ENCODE data around the gene LILRB2. TPM values are rescaled to one million over a fixed set of nuclear protein-coding genes. Genes with fewer than 3 reads are reported as not detected.
A peak's percentile ranks its signal among the peaks of the same experiment; 100 is the strongest.
"Not testable (repeated sequence)": the region's sequence is repeated elsewhere in the genome, so short reads cannot be mapped to it uniquely, and the experiment has no call there.

Gene LILRB2
- total RNA-seq, 1 experiment from 2014 or later = 0.22 TPM

DNA sequence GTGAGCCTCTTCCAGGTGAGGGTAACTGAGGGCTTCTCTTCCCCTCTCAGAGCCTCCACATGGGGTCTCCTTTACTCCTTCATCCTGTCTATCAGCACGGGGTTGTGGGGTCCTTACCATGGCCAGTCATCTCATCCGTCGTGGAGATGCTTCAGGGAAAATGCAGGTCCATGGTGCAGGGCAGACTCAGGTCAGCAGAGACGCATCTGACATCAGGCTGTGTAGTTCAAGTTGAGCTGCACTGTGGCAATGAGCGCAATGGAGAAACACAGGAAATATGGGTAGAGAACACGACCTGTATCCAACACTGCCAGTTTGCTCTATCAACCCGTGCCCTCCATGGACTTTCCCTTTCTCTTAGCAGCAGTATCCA, 18.2 kb upstream of the LILRB2 start:
- no peak for DNase-seq

GRCh38 chr19:54298357-54299125, 17.6 kb upstream of the LILRB2 start:
- H4K20me1 ChIP-seq (ENCODE audit: insufficient read depth, low read depth, low read length) = no peaks in the 10 kb centered on the region
- no peaks in the 10 kb centered on the region for H3K36me3 ChIP-seq (ENCODE audit: insufficient read depth, low read length)
- no peak overlapping the region for H3K27ac ChIP-seq (ENCODE audit: low read length)
- DNase-seq = no peak
- H3K4me3 ChIP-seq (ENCODE audit: low read length) = no peak overlapping the region
- H3K4me2 ChIP-seq (ENCODE audit: low read depth, low read length, poor library complexity, severe bottlenecking) = no peak overlapping the region
- H3K27me3 ChIP-seq (ENCODE audit: low read length) = no peaks in the 10 kb centered on the region
- H3K9ac ChIP-seq (ENCODE audit: low read length) = no peak overlapping the region
- no peaks in the 10 kb centered on the region for H3K79me2 ChIP-seq (ENCODE audit: low read length)
- no peaks in the 10 kb centered on the region for H3K4me1 ChIP-seq (ENCODE audit: low read length)
- no peaks in the 10 kb centered on the region for H3K9me3 ChIP-seq (ENCODE audit: low read length)
- H3K9me2 ChIP-seq (replicated peaks; ENCODE audit: insufficient read depth, low read length) = no peaks in the 10 kb centered on the region
- no peak overlapping the region for H2AFZ ChIP-seq (ENCODE audit: low read length)

More for the DNA sequence above, 18.2 kb upstream of the LILRB2 start:
- Histone ChIP-seq H3K36me3 (ENCODE audit: insufficient read depth, low read length) (no peaks in the 10 kb centered on the region), H3K9me3 (ENCODE audit: low read length) (no peaks in the 10 kb centered on the region), H3K79me2 (ENCODE audit: low read length) (no peaks in the 10 kb centered on the region), H4K20me1 (ENCODE audit: insufficient read depth, low read depth, low read length) (no peaks in the 10 kb centered on the region), H3K4me1 (ENCODE audit: low read length) (no peaks in the 10 kb centered on the region), H3K4me3 (ENCODE audit: low read length) (no peak overlapping the region), H2AFZ (ENCODE audit: low read length) (no peak overlapping the region), H3K9ac (ENCODE audit: low read length) (no peak overlapping the region), H3K27ac (ENCODE audit: low read length) (no peak overlapping the region), H3K9me2 (replicated peaks; ENCODE audit: insufficient read depth, low read length) (no peaks in the 10 kb centered on the region), H3K27me3 (ENCODE audit: low read length) (0 out of 2 replicates have a peak, but pooled peaks cover under 1% of the 10 kb centered on the region), H3K4me2 (ENCODE audit: low read depth, low read length, poor library complexity, severe bottlenecking) (no peak overlapping the region)

- no peak overlapping the region for H3K4me3 ChIP-seq (ENCODE audit: low read length)
- H3K36me3 ChIP-seq (ENCODE audit: insufficient read depth, low read length) = no peaks in the 10 kb centered on the region
- no peaks in the 10 kb centered on the region for H3K4me1 ChIP-seq (ENCODE audit: low read length)
- no peaks in the 10 kb centered on the region for H3K27me3 ChIP-seq (ENCODE audit: low read length)
- H3K9me3 ChIP-seq (ENCODE audit: low read length) = no peaks in the 10 kb centered on the region
- H3K9ac ChIP-seq (ENCODE audit: low read length) = no peak overlapping the region
- no peaks in the 10 kb centered on the region for H3K9me2 ChIP-seq (replicated peaks; ENCODE audit: insufficient read depth, low read length)
- H3K4me2 ChIP-seq (ENCODE audit: low read depth, low read length, poor library complexity, severe bottlenecking) = no peak overlapping the region
- no peak overlapping the region for H3K27ac ChIP-seq (ENCODE audit: low read length)
- no peak overlapping the region for H2AFZ ChIP-seq (ENCODE audit: low read length)
- no peaks in the 10 kb centered on the region for H3K79me2 ChIP-seq (ENCODE audit: low read length)
- H4K20me1 ChIP-seq (ENCODE audit: insufficient read depth, low read depth, low read length) = no peaks in the 10 kb centered on the region
- DNase-seq = peak; percentile 83
These were observed 16.9 kb upstream of the LILRB2 start for GRCh38 chr19:54297759-54298305.

- Histone ChIP-seq H3K27me3 (ENCODE audit: low read length) (no peaks in the 10 kb centered on the region), H3K9ac (ENCODE audit: low read length) (no peak overlapping the region), H3K4me1 (ENCODE audit: low read length) (peaks cover 18% of the 10 kb centered on the region), H3K79me2 (ENCODE audit: low read length) (no peaks in the 10 kb centered on the region), H3K4me3 (ENCODE audit: low read length) (no peak overlapping the region), H3K36me3 (ENCODE audit: insufficient read depth, low read length) (no peaks in the 10 kb centered on the region), H3K4me2 (ENCODE audit: low read depth, low read length, poor library complexity, severe bottlenecking) (no peak overlapping the region), H3K27ac (ENCODE audit: low read length) (no peak overlapping the region), H2AFZ (ENCODE audit: low read length) (no peak overlapping the region), H3K9me3 (ENCODE audit: low read length) (no peaks in the 10 kb centered on the region), H4K20me1 (ENCODE audit: insufficient read depth, low read depth, low read length) (no peaks in the 10 kb centered on the region), H3K9me2 (replicated peaks; ENCODE audit: insufficient read depth, low read length) (no peaks in the 10 kb centered on the region)
- DNase-seq = no peak
These were observed 13.6 kb upstream of the LILRB2 start for GRCh38 chr19:54294539-54294938.

DNA sequence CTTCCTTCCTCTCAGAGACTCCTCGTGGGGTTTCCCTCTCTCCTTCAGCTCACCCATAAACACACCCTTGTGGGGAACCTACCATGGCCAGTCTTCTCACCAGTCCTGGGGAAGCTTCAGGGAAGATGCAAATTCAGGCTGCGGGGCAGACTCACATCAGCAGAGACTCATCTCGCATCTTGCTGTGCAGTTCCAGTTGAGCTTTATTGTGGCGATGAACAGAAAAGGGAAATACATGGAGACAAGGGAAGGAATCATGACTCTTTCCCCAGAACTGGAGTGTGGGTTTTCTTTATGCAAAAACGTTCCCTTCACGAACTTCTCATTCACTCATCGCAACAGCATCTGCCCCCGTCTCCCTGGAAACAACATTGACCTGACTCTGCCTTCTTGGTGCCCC, 8.2 kb upstream of the LILRB2 start:
- not testable (repeated sequence) for H3K27me3 ChIP-seq (ENCODE audit: low read length); H3K36me3 ChIP-seq (ENCODE audit: insufficient read depth, low read length); H2AFZ ChIP-seq (ENCODE audit: low read length); H3K27ac ChIP-seq (ENCODE audit: low read length); H4K20me1 ChIP-seq (ENCODE audit: insufficient read depth, low read depth, low read length); H3K9me3 ChIP-seq (ENCODE audit: low read length); H3K4me3 ChIP-seq (ENCODE audit: low read length); H3K4me2 ChIP-seq (ENCODE audit: low read depth, low read length, poor library complexity, severe bottlenecking); DNase-seq; H3K79me2 ChIP-seq (ENCODE audit: low read length); H3K9me2 ChIP-seq (replicated peaks; ENCODE audit: insufficient read depth, low read length); H3K9ac ChIP-seq (ENCODE audit: low read length)
- H3K4me1 ChIP-seq (ENCODE audit: low read length) = peaks cover 30% of the 10 kb centered on the region

GRCh38 chr19:54287456-54287855, 6.5 kb upstream of the LILRB2 start:
- H3K4me2 ChIP-seq (ENCODE audit: low read depth, low read length, poor library complexity, severe bottlenecking) = no peak overlapping the region
- no peak overlapping the region for H3K9ac ChIP-seq (ENCODE audit: low read length)
- H3K79me2 ChIP-seq (ENCODE audit: low read length) = no peaks in the 10 kb centered on the region
- H3K4me1 ChIP-seq (ENCODE audit: low read length) = peaks cover 30% of the 10 kb centered on the region
- H3K9me2 ChIP-seq (replicated peaks; ENCODE audit: insufficient read depth, low read length) = no peaks in the 10 kb centered on the region
- no peak overlapping the region for H3K4me3 ChIP-seq (ENCODE audit: low read length)
- no peaks in the 10 kb centered on the region for H4K20me1 ChIP-seq (ENCODE audit: insufficient read depth, low read depth, low read length)
- H2AFZ ChIP-seq (ENCODE audit: low read length) = no peak overlapping the region
- no peak overlapping the region for H3K27ac ChIP-seq (ENCODE audit: low read length)
- no peaks in the 10 kb centered on the region for H3K36me3 ChIP-seq (ENCODE audit: insufficient read depth, low read length)
- H3K27me3 ChIP-seq (ENCODE audit: low read length) = no peaks in the 10 kb centered on the region
- DNase-seq = no peak
- no peaks in the 10 kb centered on the region for H3K9me3 ChIP-seq (ENCODE audit: low read length)

DNA sequence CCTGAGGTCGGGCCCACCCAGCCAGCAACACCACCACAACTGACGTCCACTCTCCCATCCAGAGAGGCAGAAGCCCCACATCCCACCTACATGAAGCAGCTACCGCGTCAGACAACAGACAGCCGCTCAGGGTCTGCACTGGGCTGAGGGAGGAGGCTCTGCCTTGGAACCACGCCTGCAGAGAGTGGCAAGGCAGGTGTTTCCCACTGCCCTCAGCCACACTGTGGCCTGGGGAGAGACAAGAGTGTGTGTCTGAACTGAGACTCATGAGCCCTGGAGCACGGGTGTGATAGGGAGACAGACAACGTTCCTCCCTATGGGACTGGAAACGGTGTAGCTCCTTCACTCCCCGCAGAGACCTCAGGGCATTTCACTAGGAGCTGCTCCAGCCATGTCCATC, 5.4 kb upstream of the LILRB2 start:
- not testable (repeated sequence) for H4K20me1 ChIP-seq (ENCODE audit: insufficient read depth, low read depth, low read length); H3K9me3 ChIP-seq (ENCODE audit: low read length); H3K9me2 ChIP-seq (replicated peaks; ENCODE audit: insufficient read depth, low read length); DNase-seq; H3K9ac ChIP-seq (ENCODE audit: low read length); H2AFZ ChIP-seq (ENCODE audit: low read length); H3K4me2 ChIP-seq (ENCODE audit: low read depth, low read length, poor library complexity, severe bottlenecking); H3K27ac ChIP-seq (ENCODE audit: low read length); H3K79me2 ChIP-seq (ENCODE audit: low read length); H3K36me3 ChIP-seq (ENCODE audit: insufficient read depth, low read length); H3K27me3 ChIP-seq (ENCODE audit: low read length); H3K4me3 ChIP-seq (ENCODE audit: low read length)
- H3K4me1 ChIP-seq (ENCODE audit: low read length) = peaks cover 26% of the 10 kb centered on the region

GRCh38 chr19:54285427-54286056, 4.6 kb upstream of the LILRB2 start:
- not testable (repeated sequence) for H3K9me2 ChIP-seq (replicated peaks; ENCODE audit: insufficient read depth, low read length); H3K4me3 ChIP-seq (ENCODE audit: low read length); H3K27ac ChIP-seq (ENCODE audit: low read length); H3K9ac ChIP-seq (ENCODE audit: low read length); H3K36me3 ChIP-seq (ENCODE audit: insufficient read depth, low read length); H2AFZ ChIP-seq (ENCODE audit: low read length); H3K4me2 ChIP-seq (ENCODE audit: low read depth, low read length, poor library complexity, severe bottlenecking); H3K79me2 ChIP-seq (ENCODE audit: low read length); H3K27me3 ChIP-seq (ENCODE audit: low read length); DNase-seq; H4K20me1 ChIP-seq (ENCODE audit: insufficient read depth, low read depth, low read length); H3K9me3 ChIP-seq (ENCODE audit: low read length)
- H3K4me1 ChIP-seq (ENCODE audit: low read length) = peaks cover 25% of the 10 kb centered on the region

All from Karpas-422 (cell line).